Measurements from ENCODE around the gene MICAL3.

Gene MICAL3

DNA sequence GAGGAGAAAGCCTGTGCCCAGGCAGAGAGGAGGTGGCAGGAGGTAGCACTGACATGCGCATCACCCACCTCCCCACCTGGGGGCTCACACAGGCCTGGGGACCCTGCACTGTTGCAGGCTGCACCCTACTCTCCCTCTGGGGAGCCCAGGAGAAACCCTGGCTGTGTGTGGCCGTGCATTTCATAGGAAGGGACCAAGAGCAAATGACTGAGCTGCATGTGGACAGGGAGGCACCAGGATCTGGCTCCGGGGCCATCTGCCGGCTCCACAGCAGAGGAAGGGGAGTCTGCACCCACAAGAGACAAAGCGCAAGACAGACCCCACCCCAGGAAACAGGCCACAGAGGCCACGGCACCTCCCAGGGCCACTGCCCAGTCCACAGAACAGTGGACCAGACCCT is 272.8 kb downstream of the MICAL3 start:
- H3K18ac ChIP-seq (ENCODE audit: low read length), result no peak overlapping the region
- no peak overlapping the region for H3K27ac ChIP-seq (ENCODE audit: low read depth, low read length)
- no peak overlapping the region for H4K8ac ChIP-seq (ENCODE audit: low read depth, low read length)
- H3K4me3 ChIP-seq (ENCODE audit: low read depth, low read length), result no peak overlapping the region
- H2BK120ac ChIP-seq (ENCODE audit: insufficient read depth, low read length, poor library complexity), result no peak overlapping the region
- no CpG with 5 or more reads among the region's 6 CpGs for WGBS (ENCODE audit: extremely low coverage, insufficient coverage, insufficient read length)
- H3K4me2 ChIP-seq (ENCODE audit: low read length), result no peak overlapping the region
- no peak overlapping the region for H3K9ac ChIP-seq (ENCODE audit: low read length)
- H3K23ac ChIP-seq (ENCODE audit: low read length), result no peak overlapping the region
- H2BK12ac ChIP-seq (ENCODE audit: low read length), result no peak overlapping the region
- DNase-seq, result no peak
- no peak overlapping the region for H2BK5ac ChIP-seq (ENCODE audit: low read depth, low read length, poor library complexity)
- H3K79me1 ChIP-seq (ENCODE audit: low read length), result no peaks in the 10 kb centered on the region
- no peaks in the 10 kb centered on the region for H3K4me1 ChIP-seq (ENCODE audit: control insufficient read depth in 1 of 2, insufficient read depth in 2 of 2, low read length in 2 of 2)
- H4K12ac ChIP-seq (ENCODE audit: low read depth, low read length), result no peak overlapping the region
- H2AK5ac ChIP-seq (ENCODE audit: low read length), result no peak overlapping the region
- H3K9me3 ChIP-seq (ENCODE audit: insufficient read depth, low read depth, low read length), result peaks cover 2% of the 10 kb centered on the region
- H3K27me3 ChIP-seq (ENCODE audit: insufficient read depth, low read length), result no peaks in the 10 kb centered on the region
- H3K79me2 ChIP-seq (ENCODE audit: control insufficient read depth, insufficient read depth, low read length, poor library complexity), result no peaks in the 10 kb centered on the region
- no peaks in the 10 kb centered on the region for H3K36me3 ChIP-seq (ENCODE audit: control insufficient read depth in 1 of 2, insufficient read depth in 2 of 2, low read length in 2 of 2)
- H3K4ac ChIP-seq (ENCODE audit: low read depth, low read length), result no peak overlapping the region
- H4K91ac ChIP-seq (ENCODE audit: low read depth, low read length), result no peak overlapping the region
- no peak overlapping the region for H3K14ac ChIP-seq (ENCODE audit: low read length)
- H2AFZ ChIP-seq (ENCODE audit: insufficient read depth, low read length, poor library complexity), result no peak overlapping the region

DNA sequence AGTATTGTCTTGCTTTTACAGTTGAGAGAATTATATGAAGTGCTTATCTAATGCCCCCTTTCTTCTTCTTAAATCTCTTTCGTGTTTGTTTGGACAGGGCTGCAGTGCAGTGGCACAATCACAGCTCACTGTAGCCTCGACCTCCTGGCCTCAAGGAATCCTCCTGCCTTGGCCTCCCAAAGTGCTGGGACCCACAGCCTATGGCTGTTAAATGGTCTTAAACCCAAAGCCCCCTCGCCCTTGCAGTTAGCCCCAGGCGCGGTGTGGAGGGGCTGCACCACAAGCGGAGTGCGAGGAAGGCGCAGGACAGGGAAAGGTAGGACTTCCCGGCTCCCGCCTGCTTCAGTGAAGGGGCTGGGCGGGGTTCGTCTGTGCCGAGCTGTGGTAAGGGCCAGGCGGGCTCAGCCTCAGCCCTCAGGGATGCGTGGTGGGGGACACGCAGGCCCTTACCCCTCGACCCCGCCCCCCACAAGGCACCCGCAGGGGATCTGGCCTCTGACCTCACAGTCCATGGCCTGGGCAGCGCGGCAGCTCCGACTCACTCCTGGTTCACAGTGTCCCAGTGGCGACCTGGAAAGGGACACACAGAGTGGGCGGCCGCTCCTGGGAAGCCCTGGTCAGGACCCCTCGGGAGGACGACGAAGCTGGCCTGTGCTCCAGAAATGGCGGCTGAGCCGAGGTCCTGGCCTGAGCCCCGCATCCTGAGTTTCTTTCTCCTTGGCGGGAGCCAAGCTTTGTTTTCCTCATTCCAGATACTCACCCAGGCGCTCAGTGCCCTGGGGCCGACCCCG is 274.6 kb downstream of the MICAL3 start:
- peak in 1 of 2 donors; percentile 55 for DNase-seq
- no peak overlapping the region for H3K4ac ChIP-seq (ENCODE audit: low read depth, low read length)

DNA sequence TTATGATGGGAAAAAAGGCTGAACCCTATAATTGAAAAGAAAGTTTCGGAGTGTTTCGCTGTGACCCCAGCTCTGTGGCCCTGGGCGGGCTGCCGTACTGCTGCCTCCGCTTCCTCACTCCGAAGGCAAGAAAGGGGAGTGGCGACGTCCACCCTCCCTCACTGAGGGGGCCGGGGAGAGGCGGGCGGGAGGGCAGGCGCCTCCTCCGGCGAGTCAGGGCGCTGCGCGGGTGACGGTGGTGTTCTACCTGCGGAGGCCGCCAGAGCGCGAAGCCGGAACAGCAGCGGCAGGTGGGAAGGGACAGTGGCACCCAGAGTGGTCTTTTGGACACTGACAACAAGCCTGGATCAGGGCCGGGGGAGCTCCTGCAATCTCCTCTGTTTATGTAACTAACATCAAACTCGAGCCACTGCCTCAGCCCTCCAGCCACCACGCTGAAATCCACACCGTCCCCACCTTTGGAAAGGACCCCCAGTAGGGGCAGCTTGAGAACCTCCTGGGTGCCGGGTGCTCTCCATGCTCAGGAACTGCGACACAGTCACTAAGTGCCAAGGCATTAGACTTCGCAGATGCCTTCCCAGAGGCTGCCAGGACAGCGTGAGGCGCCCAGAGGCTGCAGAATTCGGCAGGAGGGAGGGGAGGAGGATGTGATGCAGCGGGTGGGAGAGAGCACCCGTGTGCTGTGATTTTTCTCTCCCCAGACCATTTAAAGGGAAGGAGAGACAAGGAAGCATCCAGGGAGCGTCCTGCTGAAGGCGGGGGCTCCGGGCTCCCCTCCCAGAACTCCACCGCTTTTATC is 275.6 kb downstream of the MICAL3 start:
- no peaks in the 10 kb centered on the region for H3K4me1 ChIP-seq (ENCODE audit: control insufficient read depth in 1 of 2, insufficient read depth in 2 of 2, low read length in 2 of 2)
- H4K91ac ChIP-seq (ENCODE audit: low read depth, low read length), result no peak overlapping the region
- no peaks in the 10 kb centered on the region for H3K79me1 ChIP-seq (ENCODE audit: low read length)
- no peak overlapping the region for H2BK12ac ChIP-seq (ENCODE audit: low read length)
- no peak overlapping the region for H3K4ac ChIP-seq (ENCODE audit: low read depth, low read length)
- H3K27me3 ChIP-seq (ENCODE audit: insufficient read depth, low read length), result no peaks in the 10 kb centered on the region
- H3K4me2 ChIP-seq (ENCODE audit: low read length), result no peak overlapping the region
- DNase-seq, result peak; percentile 69 to 83
- H4K8ac ChIP-seq (ENCODE audit: low read depth, low read length), result no peak overlapping the region
- no peak overlapping the region for H2AK5ac ChIP-seq (ENCODE audit: low read length)
- no peak overlapping the region for H3K23ac ChIP-seq (ENCODE audit: low read length)
- peaks cover 3% of the 10 kb centered on the region for H3K9me3 ChIP-seq (ENCODE audit: insufficient read depth, low read depth, low read length)
- no peak overlapping the region for H4K12ac ChIP-seq (ENCODE audit: low read depth, low read length)
- H3K36me3 ChIP-seq (ENCODE audit: control insufficient read depth in 1 of 2, insufficient read depth in 2 of 2, low read length in 2 of 2), result no peaks in the 10 kb centered on the region
- no peak overlapping the region for H2AFZ ChIP-seq (ENCODE audit: insufficient read depth, low read length, poor library complexity)
- H3K27ac ChIP-seq (ENCODE audit: low read depth, low read length), result no peak overlapping the region
- no peak overlapping the region for H3K9ac ChIP-seq (ENCODE audit: low read length)
- H3K14ac ChIP-seq (ENCODE audit: low read length), result no peak overlapping the region
- no peak overlapping the region for H3K18ac ChIP-seq (ENCODE audit: low read length)
- H3K4me3 ChIP-seq (ENCODE audit: low read depth, low read length), result no peak overlapping the region
- H2BK120ac ChIP-seq (ENCODE audit: insufficient read depth, low read length, poor library complexity), result no peak overlapping the region
- H3K79me2 ChIP-seq (ENCODE audit: control insufficient read depth, insufficient read depth, low read length, poor library complexity), result no peaks in the 10 kb centered on the region
- no CpG with 5 or more reads among the region's 40 CpGs for WGBS (ENCODE audit: extremely low coverage, insufficient coverage, insufficient read length)
- H2BK5ac ChIP-seq (ENCODE audit: low read depth, low read length, poor library complexity), result no peak overlapping the region

More for the DNA sequence above, 274.6 kb downstream of the MICAL3 start:
- no peak overlapping the region for H2BK5ac ChIP-seq (ENCODE audit: low read depth, low read length, poor library complexity)
- no peak overlapping the region for H2BK120ac ChIP-seq (ENCODE audit: insufficient read depth, low read length, poor library complexity)
- no peak overlapping the region for H2AFZ ChIP-seq (ENCODE audit: insufficient read depth, low read length, poor library complexity)
- no peaks in the 10 kb centered on the region for H3K4me1 ChIP-seq (ENCODE audit: control insufficient read depth in 1 of 2, insufficient read depth in 2 of 2, low read length in 2 of 2)
- H3K36me3 ChIP-seq (ENCODE audit: control insufficient read depth in 1 of 2, insufficient read depth in 2 of 2, low read length in 2 of 2), result no peaks in the 10 kb centered on the region
- H4K12ac ChIP-seq (ENCODE audit: low read depth, low read length), result peak overlapping the region; percentile 32
- no peaks in the 10 kb centered on the region for H3K27me3 ChIP-seq (ENCODE audit: insufficient read depth, low read length)
- no peak overlapping the region for H4K91ac ChIP-seq (ENCODE audit: low read depth, low read length)
- no peak overlapping the region for H3K4me3 ChIP-seq (ENCODE audit: low read depth, low read length)
- no peaks in the 10 kb centered on the region for H3K79me1 ChIP-seq (ENCODE audit: low read length)
- H3K18ac ChIP-seq (ENCODE audit: low read length), result no peak overlapping the region
- no CpG with 5 or more reads among the region's 35 CpGs for WGBS (ENCODE audit: extremely low coverage, insufficient coverage, insufficient read length)
- no peak overlapping the region for H2BK12ac ChIP-seq (ENCODE audit: low read length)
- H4K8ac ChIP-seq (ENCODE audit: low read depth, low read length), result no peak overlapping the region
- H3K4me2 ChIP-seq (ENCODE audit: low read length), result no peak overlapping the region
- no peaks in the 10 kb centered on the region for H3K79me2 ChIP-seq (ENCODE audit: control insufficient read depth, insufficient read depth, low read length, poor library complexity)
- no peak overlapping the region for H2AK5ac ChIP-seq (ENCODE audit: low read length)
- H3K9ac ChIP-seq (ENCODE audit: low read length), result no peak overlapping the region
- no peak overlapping the region for H3K23ac ChIP-seq (ENCODE audit: low read length)
- H3K14ac ChIP-seq (ENCODE audit: low read length), result no peak overlapping the region
- H3K27ac ChIP-seq (ENCODE audit: low read depth, low read length), result no peak overlapping the region
- H3K9me3 ChIP-seq (ENCODE audit: insufficient read depth, low read depth, low read length), result peaks cover 2% of the 10 kb centered on the region

GRCh38 chr22:17746916-17747315 is 277.4 kb downstream of the MICAL3 start:
- no CpG with 5 or more reads among the region's 10 CpGs for WGBS (ENCODE audit: extremely low coverage, insufficient coverage, insufficient read length)
- Histone ChIP-seq H3K27ac (ENCODE audit: low read depth, low read length) (no peak overlapping the region), H3K18ac (ENCODE audit: low read length) (no peak overlapping the region), H4K12ac (ENCODE audit: low read depth, low read length) (no peak overlapping the region), H3K4ac (ENCODE audit: low read depth, low read length) (no peak overlapping the region), H3K4me2 (ENCODE audit: low read length) (no peak overlapping the region), H3K23ac (ENCODE audit: low read length) (no peak overlapping the region), H3K27me3 (ENCODE audit: insufficient read depth, low read length) (no peaks in the 10 kb centered on the region), H2BK5ac (ENCODE audit: low read depth, low read length, poor library complexity) (no peak overlapping the region), H3K9me3 (ENCODE audit: insufficient read depth, low read depth, low read length) (peaks cover 1% of the 10 kb centered on the region), H3K9ac (ENCODE audit: low read length) (no peak overlapping the region), H2AK5ac (ENCODE audit: low read length) (no peak overlapping the region), H3K14ac (ENCODE audit: low read length) (no peak overlapping the region), H2AFZ (ENCODE audit: insufficient read depth, low read length, poor library complexity) (no peak overlapping the region), H3K36me3 (ENCODE audit: control insufficient read depth in 1 of 2, insufficient read depth in 2 of 2, low read length in 2 of 2) (no peaks in the 10 kb centered on the region), H3K4me3 (ENCODE audit: low read depth, low read length) (no peak overlapping the region), H2BK12ac (ENCODE audit: low read length) (no peak overlapping the region), H2BK120ac (ENCODE audit: insufficient read depth, low read length, poor library complexity) (no peak overlapping the region), H3K4me1 (ENCODE audit: control insufficient read depth in 1 of 2, insufficient read depth in 2 of 2, low read length in 2 of 2) (no peaks in the 10 kb centered on the region), H4K91ac (ENCODE audit: low read depth, low read length) (no peak overlapping the region), H3K79me2 (ENCODE audit: control insufficient read depth, insufficient read depth, low read length, poor library complexity) (no peaks in the 10 kb centered on the region), H3K79me1 (ENCODE audit: low read length) (no peaks in the 10 kb centered on the region), H4K8ac (ENCODE audit: low read depth, low read length) (no peak overlapping the region)
- no peak for DNase-seq
